EL (cell line): Measurements from ENCODE around the gene POLG2.
A peak's percentile ranks its signal among the peaks of the same experiment; 100 is the strongest.
"Not testable (repeated sequence)": the region's sequence is repeated elsewhere in the genome, so short reads cannot be mapped to it uniquely, and the experiment has no call there.

Experiments
- DNase-seq: peaks from one replicate; pipeline ENCODE4 v3.0.0-alpha.2; 2016

The POLG2 gene

GRCh38 chr17:64480951-64481350 is 15.9 kb downstream of the POLG2 start:
- no peak for DNase-seq

DNA sequence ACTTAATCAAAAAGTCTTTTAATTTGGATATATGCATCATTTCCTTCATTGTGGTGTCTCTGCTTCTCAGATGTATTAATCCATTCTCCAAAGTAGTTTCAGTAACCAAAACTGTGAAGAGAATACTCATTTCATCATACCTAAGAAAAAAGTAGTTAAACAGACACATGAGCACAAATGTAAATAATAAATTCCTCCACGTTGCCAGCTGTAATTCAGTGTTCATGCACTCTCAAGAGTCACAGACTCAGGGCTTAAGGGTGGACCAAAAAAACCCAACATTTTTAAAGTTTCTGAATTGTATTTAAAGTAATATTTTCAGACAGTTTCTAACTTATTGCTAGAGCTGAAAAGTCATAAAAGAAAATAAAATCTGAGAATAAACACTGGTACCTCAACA is 19.0 kb downstream of the POLG2 start:
- no peak for DNase-seq

- no peak for DNase-seq
These were observed 24.3 kb downstream of the POLG2 start for GRCh38 chr17:64472564-64472963.

DNA sequence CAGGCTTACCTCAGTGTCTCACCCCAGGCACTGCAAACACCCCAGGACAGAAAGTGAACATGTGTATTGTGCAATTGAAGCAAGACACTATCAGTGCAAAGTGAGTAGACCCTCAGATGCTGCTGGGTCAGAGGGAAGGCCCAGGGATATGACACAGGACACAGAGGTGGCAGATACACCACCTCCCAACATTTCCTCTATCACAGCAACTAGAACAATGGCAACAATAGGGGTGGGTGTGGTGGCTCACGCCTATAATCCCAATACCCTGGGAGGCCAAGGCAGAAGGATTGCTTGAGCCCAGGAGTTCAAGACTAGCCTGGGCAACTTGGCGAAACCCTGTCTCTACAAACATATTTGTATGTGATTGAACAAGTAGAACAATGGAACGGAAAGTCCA is 25.4 kb downstream of the POLG2 start:
- DNase-seq, result no peak

- no peak for DNase-seq
These were observed 26.2 kb downstream of the POLG2 start for GRCh38 chr17:64470625-64471024.

DNA sequence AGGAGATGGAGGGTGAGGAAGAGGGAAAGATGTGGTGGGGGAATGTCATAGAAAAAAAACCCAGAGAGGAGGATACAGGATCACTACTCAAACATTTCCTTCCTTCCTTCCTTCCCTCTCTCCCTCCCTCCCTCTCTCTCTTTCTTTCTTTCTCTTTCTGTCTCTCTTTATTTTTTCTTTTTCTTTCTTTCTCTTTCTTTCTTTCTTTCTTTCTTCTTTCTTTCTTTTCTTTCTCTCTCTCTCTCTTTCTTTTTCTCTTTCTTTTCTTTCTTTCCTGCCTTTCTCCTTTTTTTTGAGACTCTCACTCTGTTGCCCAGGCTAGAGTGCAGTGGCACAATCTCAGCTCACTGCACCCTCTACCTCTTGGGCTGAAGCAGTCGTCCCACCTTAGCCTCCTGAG is 30.0 kb downstream of the POLG2 start:
- DNase-seq, result not testable (repeated sequence)

DNA sequence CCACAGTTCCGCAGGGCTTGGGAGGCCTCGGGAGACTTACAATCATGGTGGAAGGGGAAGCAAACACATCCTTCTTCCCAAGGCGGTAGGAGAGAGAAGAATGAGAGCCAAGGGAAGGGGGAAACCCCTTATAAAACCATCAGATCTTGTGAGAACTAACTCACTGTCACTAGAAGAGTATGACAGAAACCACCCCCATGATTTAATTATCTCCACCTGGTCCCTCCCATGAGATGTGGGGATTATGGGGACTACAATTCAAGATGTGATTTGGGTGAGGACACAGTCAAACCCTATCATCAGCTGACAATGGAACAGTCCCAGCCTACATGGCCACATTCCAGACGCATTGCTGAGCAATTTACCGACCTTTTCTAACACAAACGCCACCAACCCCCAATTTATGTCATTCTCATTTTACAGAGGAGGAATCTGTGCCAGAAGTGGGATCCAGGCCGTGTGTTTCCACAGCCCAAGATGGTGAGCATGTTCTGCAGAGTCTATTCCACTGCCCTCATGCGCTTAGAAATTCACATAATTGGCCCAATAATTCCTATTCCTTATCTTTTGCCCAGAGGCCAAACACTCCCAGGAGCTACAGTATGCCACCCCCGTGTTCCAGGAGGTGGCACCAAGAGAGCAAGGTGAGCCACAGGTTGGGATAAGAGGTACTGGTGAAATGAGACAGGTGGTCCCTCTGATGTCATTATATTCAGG is 30.7 kb downstream of the POLG2 start:
- DNase-seq, result no peak

GRCh38 chr17:64461788-64462187 is 35.1 kb downstream of the POLG2 start:
- DNase-seq, result no peak

DNA sequence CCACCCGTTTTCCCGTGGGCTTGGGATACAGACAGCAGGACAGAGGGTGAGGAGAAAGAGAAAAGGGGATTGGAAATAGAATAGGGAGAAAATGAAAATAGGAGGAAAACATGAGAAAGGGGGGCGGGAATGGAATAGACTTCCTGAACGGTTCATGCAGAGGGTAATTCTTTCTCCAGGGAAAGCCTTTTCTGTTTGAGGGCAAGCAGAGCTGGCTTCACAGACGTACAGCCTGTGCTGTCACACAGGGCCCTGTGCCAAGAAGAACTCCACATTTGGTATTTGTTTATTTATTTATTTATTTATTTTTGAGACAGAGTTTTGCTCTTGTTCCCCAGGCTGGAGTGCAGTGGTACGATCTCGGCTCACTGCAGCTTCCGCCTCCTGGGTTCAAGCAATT is 35.9 kb downstream of the POLG2 start:
- no peak for DNase-seq

DNA sequence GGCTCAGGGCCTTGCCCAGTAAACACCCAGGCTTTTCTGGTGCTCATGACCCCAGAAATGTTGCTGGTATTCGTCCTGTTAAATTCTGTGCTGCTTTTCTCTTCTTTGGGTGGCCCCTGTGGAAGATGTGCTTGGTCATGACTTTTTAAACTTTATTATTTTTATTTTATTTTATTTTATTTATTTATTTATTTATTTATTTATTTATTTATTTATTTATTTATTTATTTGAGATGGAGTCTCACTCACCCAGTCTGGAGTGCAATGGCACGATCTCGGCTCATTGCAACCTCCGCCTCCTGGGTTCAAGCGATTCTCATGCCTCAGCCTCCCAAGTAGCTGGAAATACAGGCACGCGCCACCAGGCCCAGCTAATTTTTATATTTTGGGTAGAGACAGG is 37.0 kb downstream of the POLG2 start:
- DNase-seq, result not testable (repeated sequence)

DNA sequence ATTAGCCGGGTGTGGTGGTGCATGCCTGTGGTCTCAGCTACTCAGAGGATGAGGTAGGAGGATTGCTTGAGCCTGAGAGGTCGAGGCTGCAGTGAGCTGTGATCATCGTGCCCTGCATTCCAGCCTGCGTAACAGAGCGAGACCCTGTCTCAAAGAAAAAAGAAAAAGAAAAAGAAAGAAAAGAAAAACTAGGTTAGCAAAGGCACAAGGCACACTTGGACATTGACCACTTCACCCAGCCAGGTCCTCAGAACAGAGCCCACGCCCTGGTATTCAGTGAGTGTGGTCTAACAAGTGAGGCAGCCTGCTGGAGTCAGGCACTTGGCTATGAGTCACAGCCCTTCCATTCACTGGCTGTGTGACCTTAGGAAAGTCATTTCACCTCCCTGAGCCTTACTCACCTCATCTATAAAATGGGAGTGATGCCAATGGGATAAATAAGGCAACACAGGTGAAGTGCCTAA is 37.5 kb downstream of the POLG2 start:
- DNase-seq, result peak; percentile 72

GRCh38 chr17:64458756-64459155 is 38.1 kb downstream of the POLG2 start:
- DNase-seq, result no peak

DNA sequence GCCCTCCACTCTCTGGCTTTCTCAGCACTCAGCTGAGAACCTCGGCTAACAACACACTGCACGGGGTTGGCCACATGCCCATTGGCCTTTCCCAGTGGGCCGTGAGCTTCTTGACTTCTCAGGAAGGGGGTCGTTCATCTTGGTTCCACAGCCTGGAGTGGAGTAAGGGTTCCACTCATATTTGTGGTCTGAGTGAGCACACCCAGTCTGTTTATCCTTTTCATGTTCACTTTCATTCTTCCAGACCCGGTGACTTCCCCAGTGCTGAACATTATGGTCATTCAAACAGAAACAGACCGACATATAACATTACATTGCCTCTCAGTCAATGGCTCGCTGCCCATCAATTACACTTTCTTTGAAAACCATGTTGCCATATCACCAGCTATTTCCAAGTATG is 39.7 kb downstream of the POLG2 start:
- peak; percentile 44 for DNase-seq

DNA sequence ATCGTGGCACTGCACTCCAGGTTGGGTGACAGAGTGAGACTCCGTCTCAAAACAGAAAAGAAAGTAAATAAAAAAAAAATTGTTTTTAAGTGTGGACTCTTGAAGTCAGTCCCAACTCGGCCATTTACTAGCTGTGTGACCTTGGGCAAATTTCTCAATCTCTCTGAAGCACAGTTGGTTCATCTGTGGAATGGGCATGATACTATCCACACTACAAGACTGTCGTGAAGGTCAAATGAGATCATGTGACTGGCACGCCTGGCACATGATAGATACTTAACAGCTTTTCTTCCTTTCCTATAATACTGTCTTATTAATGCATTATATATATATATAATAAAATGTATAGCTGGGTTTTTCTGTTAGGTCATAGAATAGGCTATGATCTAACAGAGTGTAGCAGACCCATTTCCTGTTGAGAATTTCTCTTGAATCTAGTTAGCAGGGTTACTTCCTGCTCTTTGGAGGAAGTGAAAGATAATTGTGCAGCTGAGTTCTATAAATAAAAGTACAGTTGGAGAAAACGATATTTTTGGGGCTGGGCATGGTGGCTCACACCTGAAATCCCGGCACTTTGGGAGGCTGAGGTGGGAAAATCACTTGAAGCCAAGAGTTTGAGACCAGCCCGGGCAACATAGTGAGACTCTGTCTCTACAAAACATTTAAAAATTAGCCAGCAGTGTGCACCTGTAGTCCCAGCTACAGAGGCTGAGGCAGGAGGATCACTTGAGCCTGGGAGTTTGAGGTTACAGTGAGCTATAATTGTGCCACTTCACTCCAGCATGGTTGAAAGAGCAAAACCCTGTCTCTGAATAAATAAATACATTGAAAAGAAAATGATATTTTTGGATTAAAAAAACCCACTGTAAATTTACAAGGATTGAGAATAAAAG is 40.6 kb downstream of the POLG2 start:
- no peak for DNase-seq

DNA sequence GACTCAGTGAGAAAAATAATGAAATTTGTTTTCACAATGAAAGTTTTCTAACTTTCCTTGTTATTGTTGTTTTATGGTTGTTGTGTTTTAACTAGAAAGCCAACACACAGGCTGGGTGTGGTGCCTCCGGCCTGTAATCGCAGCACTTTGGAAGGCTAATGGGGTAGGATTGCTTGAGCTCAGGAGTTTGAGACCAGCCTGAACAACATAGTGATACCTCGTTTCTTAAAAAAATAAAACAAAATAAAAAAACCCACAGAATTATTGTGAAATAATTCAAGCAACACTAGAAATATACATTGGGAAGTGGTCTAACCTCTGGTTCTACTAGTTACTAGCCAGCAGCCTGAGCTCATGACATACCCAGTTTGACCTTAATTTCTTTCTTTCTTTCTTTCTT is 47.3 kb downstream of the POLG2 start:
- no peak for DNase-seq

DNA sequence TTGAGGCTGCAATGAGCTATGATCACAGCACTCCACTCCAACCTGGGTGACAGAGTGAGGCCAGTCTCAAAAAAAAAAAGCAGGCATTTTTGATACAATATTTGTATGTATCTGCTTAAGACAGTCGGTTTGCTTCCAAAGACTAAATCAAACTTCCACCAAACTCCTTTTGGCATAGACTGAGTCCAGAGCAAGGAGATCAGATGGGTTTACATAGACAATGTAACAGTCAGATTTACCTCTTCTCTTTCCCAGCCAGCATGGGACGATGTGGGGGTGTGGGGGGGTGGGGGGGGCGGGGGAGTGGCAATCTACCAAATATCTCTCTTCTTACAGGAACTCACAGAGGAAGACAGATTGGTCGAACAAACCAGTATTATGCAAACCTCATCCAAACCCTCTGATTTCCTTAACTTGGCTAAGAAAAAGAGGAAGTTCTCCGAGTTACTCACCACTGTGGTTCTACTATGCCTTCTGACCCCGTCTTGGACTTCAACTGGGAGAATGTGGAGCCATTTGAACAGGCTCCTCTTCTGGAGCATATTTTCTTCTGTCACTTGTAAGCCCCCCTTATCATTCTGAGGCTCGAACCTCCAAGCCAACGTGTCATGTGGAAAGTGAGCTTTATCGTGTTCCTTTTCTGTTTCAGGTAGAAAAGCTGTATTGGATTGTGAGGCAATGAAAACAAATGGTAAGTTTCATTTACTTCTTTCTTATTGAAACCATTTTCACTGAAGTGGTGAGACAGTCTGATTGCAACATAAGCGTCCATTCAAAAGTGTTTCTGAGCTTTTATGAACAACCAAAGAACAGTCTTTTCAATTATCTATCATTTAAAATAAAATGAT is 48.0 kb downstream of the POLG2 start, which contains the start of gene MILR1:
TSS of gene MILR1 (plus strand) at position 451 of the 848 bp plus-strand sequence. CDS start at position 505, 54 bp downstream.
- peak; percentile 83 for DNase-seq

DNA sequence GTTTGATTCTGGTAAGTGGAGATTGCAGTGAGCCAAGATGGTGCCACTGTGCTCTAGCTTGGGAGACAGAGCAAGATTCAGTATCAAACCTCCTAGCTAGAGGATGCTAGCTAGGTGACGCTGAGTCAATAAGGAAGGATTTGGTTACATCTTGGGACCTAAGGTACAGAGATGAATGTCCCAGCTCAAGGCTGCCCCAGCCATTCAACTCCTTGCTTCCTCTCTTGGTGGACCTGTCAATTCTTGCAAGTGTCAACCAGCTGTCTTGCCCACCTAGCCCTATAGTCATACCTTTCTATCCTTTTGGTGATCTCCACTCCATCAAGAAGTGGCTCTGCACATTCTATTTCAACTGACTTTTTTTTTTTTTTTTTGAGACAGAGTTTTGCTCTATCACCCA is 49.3 kb downstream of the POLG2 start:
- DNase-seq, result no peak

DNA sequence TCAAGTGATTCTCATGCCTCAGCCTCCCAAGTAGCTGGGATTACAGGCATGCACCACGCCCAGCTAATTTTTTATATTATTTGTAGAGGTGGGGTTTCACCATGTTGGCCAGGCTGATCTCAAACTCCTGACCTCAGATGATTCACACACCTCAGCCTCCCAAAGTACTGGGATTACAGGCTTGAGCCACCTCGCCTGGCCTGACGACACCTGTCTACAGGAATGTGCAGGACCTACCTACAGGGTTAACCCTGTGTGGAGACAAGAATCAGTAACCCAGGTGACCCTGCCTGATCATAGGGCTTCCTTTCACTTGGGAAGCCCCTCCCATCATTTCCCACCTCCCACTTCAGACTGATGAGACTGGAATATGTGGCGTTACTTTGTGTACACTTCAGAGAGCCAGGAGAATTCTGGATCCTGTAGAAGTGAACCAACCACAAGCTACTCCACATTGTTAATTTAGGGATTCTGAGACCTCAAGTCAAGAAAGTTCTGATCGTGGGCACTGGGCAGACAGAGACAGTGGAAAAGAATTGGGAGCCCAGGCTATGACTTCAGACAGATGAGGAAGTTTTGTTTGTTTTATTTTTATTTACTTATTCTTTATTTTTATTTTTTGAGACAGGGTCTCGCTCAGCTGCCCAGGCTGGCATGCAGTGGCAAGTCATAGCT is 53.6 kb downstream of the POLG2 start:
- no peak for DNase-seq

- no peak for DNase-seq
These were observed 54.3 kb downstream of the POLG2 start for GRCh38 chr17:64442541-64442971.

DNA sequence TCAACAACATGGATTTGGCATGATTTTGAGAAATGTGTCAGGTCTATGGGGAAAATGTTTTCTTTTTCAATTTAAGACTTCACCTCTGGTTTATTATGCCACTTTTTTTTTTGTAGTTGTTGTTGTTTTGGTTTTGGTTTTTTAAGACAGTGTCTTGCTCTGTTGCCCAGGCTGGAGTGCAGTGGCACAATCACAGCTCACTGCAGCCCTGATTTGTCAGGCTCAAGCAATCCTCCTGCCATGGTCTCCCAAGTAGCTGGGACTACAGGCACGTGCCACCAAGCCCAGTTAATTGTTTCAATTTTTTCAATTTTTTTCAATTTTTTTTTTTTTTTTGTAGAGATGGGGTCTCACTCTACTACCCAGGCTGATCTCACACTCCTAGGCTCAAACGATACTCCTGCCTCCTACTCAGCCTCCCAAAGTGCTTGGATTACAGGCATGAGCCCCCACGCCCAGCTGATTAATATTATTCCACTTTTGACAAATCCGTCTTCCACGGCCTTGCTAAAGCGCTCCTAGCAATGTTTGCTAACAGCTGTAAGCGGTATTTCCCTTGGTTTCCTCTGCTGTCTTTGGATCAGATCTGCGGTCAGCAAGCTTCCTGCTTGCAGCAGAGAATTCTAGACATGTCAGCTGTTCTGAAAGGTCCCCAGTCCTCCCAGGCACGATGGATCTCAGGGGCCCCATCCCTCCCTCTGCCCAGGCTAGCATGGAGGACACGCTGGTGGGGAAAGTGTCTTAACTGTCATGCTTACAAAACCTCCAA is 54.9 kb downstream of the POLG2 start:
- no peak for DNase-seq

GRCh38 chr17:64439956-64440355 is 56.9 kb downstream of the POLG2 start:
- no peak for DNase-seq

DNA sequence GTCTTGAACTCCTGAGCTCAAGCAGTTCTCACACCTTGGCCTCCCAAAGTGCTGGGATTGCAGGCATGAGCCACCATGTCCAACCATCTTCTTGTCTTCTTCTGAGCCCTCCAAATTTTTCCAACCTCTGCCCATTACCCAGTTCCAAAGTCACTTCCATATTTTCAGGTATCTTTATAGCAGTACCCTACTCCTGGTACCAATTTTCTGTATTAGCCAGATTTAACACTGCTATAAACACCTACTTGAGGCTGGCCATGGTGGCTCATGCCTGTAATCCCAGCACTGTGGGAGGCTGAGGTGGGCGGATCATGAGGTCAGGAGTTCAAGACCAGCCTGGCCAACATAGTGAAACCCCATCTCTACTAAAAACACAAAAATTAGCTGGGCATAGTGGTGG is 57.3 kb downstream of the POLG2 start:
- not testable (repeated sequence) for DNase-seq
